HG03060 (cell line): Measurements from ENCODE around the gene FRMD4A.

ENCODE experiments used
- ATAC-seq: cut with Tn5 transposase; IDR thresholded peaks from one replicate; pipeline ENCODE4 v1.9.1; 2021; ENCODE audit warnings: low read depth, moderate number of reproducible peaks; ENCODE audit not compliant: unreplicated experiment

Gene FRMD4A

GRCh38 chr10:14196113-14196512 is 134.6 kb downstream of the FRMD4A start:
- ATAC-seq: no peak

GRCh38 chr10:14195433-14195832 is 135.3 kb downstream of the FRMD4A start:
- no peak for ATAC-seq

GRCh38 chr10:14192746-14193145 is 138.0 kb downstream of the FRMD4A start:
- no peak for ATAC-seq

GRCh38 chr10:14191871-14192270 is 138.9 kb downstream of the FRMD4A start:
- no peak for ATAC-seq

GRCh38 chr10:14191407-14191806 is 139.3 kb downstream of the FRMD4A start:
- no peak for ATAC-seq

- no peak for ATAC-seq
These were observed 140.0 kb downstream of the FRMD4A start for GRCh38 chr10:14190702-14191101.

- no peak for ATAC-seq
These were observed 144.5 kb downstream of the FRMD4A start for GRCh38 chr10:14186245-14186644.

- ATAC-seq: peak; percentile 71
These were observed 145.2 kb downstream of the FRMD4A start for GRCh38 chr10:14185316-14186045.

- peak; percentile 28 for ATAC-seq
These were observed 145.8 kb downstream of the FRMD4A start for GRCh38 chr10:14184841-14185315.

- no peak for ATAC-seq
These were observed 147.9 kb downstream of the FRMD4A start for GRCh38 chr10:14182781-14183180.

- no peak for ATAC-seq
These were observed 149.2 kb downstream of the FRMD4A start for GRCh38 chr10:14181567-14181936.

GRCh38 chr10:14180911-14181566 is 149.7 kb downstream of the FRMD4A start:
- no peak for ATAC-seq

- no peak for ATAC-seq
These were observed 151.5 kb downstream of the FRMD4A start for GRCh38 chr10:14179251-14179650.

GRCh38 chr10:14173706-14174594 is 156.8 kb downstream of the FRMD4A start:
- no peak for ATAC-seq

GRCh38 chr10:14173391-14173705 is 157.4 kb downstream of the FRMD4A start:
- ATAC-seq: no peak

- no peak for ATAC-seq
These were observed 158.3 kb downstream of the FRMD4A start for GRCh38 chr10:14172336-14172950.

- ATAC-seq: no peak
These were observed 159.4 kb downstream of the FRMD4A start for GRCh38 chr10:14171336-14171735.

GRCh38 chr10:14163377-14164086 is 167.2 kb downstream of the FRMD4A start:
- ATAC-seq: no peak

GRCh38 chr10:14162629-14163344 is 167.9 kb downstream of the FRMD4A start:
- ATAC-seq: no peak

GRCh38 chr10:14162061-14162460 is 168.7 kb downstream of the FRMD4A start:
- ATAC-seq: no peak
